ENCODE measurements around the gene PPP2R1B. TPM values are rescaled to one million over a fixed set of nuclear protein-coding genes. Genes with fewer than 3 reads are reported as not detected.

PPP2R1B gene
- total and polyA plus RNA-seq, 2 of the 8 experiments (the other 6 are each of a cell fraction or from before 2014, with no cell fraction given), result 25.8 to 87.0 TPM

- Histone ChIP-seq H3K18ac (ENCODE audit: extremely low read depth, low read length) (no peak overlapping the region), H3K4me3 (ENCODE audit: extremely low read depth in 1 of 4, insufficient read depth in 2 of 4, low read depth in 3 of 4, low read length in 4 of 4) (no peak overlapping the region), H3K23ac (ENCODE audit: insufficient read length) (no peak overlapping the region), H4K20me1 (replicated peaks in 1 of 2; ENCODE audit: control insufficient read depth in 1 of 2, insufficient read depth in 2 of 2, low read length in 2 of 2) (peaks cover 0 to 4% of the 10 kb centered on the region in 2 experiments), H4K5ac (ENCODE audit: insufficient read length, low read depth, low read length) (no peak overlapping the region), H2BK5ac (ENCODE audit: low read depth, low read length) (no peak overlapping the region), H2BK15ac (ENCODE audit: low read length) (no peak overlapping the region), H4K91ac (replicated peaks; ENCODE audit: insufficient read length, low read length) (no peak overlapping the region), H3K27ac (ENCODE audit: low read depth, low read length) (no peak overlapping the region), H2BK12ac (ENCODE audit: low read depth, low read length) (no peak overlapping the region), H3K79me1 (ENCODE audit: low read depth, low read length) (no peaks in the 10 kb centered on the region), H4K8ac (ENCODE audit: extremely low read depth, insufficient read depth, low read length) (no peak overlapping the region), H3K4me2 (ENCODE audit: insufficient read depth in 1 of 2, low read depth in 2 of 2, low read length in 2 of 2) (no peak overlapping the region), H3K36me3 (ENCODE audit: control insufficient read depth in 2 of 4, insufficient read depth in 4 of 4, low read length in 3 of 4) (peaks cover 0 to 27% (median 4%) of the 10 kb centered on the region in 4 experiments; a peak in 5 of 8 replicates), H3K79me2 (ENCODE audit: control insufficient read depth in 1 of 2, insufficient read depth in 2 of 2, low read length in 2 of 2) (no peaks in the 10 kb centered on the region), H3K23me2 (ENCODE audit: low read depth, low read length) (no peaks in the 10 kb centered on the region), H3K56ac (replicated peaks; ENCODE audit: insufficient read length, low read depth, low read length) (no peak overlapping the region), H2AFZ (ENCODE audit: low read length) (no peak overlapping the region), H2BK20ac (ENCODE audit: low read length) (no peak overlapping the region), H3K4me1 (replicated peaks in 1 of 4; ENCODE audit: control insufficient read depth in 3 of 4, insufficient read depth in 4 of 4, low read length in 3 of 4) (peaks cover 4 to 9% (median 5%) of the 10 kb centered on the region in 4 experiments; a peak in 5 of 7 replicates), H3K27me3 (replicated peaks in 1 of 4; ENCODE audit: control insufficient read depth in 3 of 4, extremely low read depth in 1 of 4, insufficient read depth in 3 of 4, low read length in 3 of 4) (no peaks in the 10 kb centered on the region), H3K9ac (replicated peaks in 1 of 4; ENCODE audit: extremely low read depth in 1 of 4, low read depth in 3 of 4, low read length in 3 of 4) (no peak overlapping the region), H3K4ac (replicated peaks; ENCODE audit: insufficient read length, low read depth, low read length) (no peak overlapping the region), H3K9me3 (ENCODE audit: insufficient read depth in 2 of 2, low read depth in 1 of 2, low read length in 1 of 2) (no peaks in the 10 kb centered on the region), H2AK5ac (ENCODE audit: low read depth, low read length) (no peak overlapping the region), H2BK120ac (replicated peaks; ENCODE audit: low read depth, low read length) (no peak overlapping the region), H3K14ac (ENCODE audit: insufficient read length) (no peak overlapping the region)
- ChIA-PET POLR2A (ENCODE audit: partially characterized antibody) (interaction anchor here (1.1 kb wide), 1 partner anchor 84 kb away, joined by 3 read pairs; no protein-coding TSS in a partner anchor), CTCF (ENCODE audit: partially characterized antibody) (interaction anchor here (1.1 to 1.5 kb wide), 3 partner anchors 10 to 118 kb away, joined by 3 to 4 read pairs (median 3); no protein-coding TSS in a partner anchor)
- FAIRE-seq (no peak), DNase-seq (ENCODE audit: low read depth in 1 of 2, low spot score in 2 of 2) (no peak)
- WGBS, 2 experiments (ENCODE audit: extremely low coverage in 1 of 2, insufficient coverage in 1 of 2, insufficient read length in 1 of 2, insufficient replicate concordance in 2 of 2, low coverage in 1 of 2, low lambda C conversion rate in 2 of 2, missing lambda C conversion rate in 1 of 2), result 94% methylated on average over 8 of the region's 8 CpGs; no CpG with 5 or more reads in 1 of the 2 experiments
- TF ChIP-seq, protein P1, sequence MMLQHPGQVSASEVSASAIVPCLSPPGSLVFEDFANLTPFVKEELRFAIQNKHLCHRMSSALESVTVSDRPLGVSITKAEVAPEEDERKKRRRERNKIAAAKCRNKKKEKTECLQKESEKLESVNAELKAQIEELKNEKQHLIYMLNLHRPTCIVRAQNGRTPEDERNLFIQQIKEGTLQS (IDR thresholded peaks at IDR 0.05; ENCODE audit: insufficient read depth, low read depth, low read length), result no peak
- TF ChIP-seq RNF2 (IDR thresholded peaks at IDR 0.05; ENCODE audit: borderline replicate concordance, low read depth, low read length, missing control alignments, poor library complexity, severe bottlenecking), result no peak
- no peak for TF ChIP-seq CBX5 (IDR thresholded peaks at IDR 0.05; ENCODE audit: low read depth, low read length)
- TF ChIP-seq BCL11A (IDR thresholded peaks at IDR 0.05; ENCODE audit: low read depth in 2 of 2, low read length in 2 of 2), result no peak
- no peak for TF ChIP-seq RXRA (IDR thresholded peaks at IDR 0.05; ENCODE audit: insufficient read depth, low read depth, low read length)
- no peak for TF ChIP-seq MAX (IDR thresholded peaks at IDR 0.05)
- TF ChIP-seq CEBPB (IDR thresholded peaks at IDR 0.05; ENCODE audit: low read depth, low read length), result no peak
- TF ChIP-seq, protein P2, sequence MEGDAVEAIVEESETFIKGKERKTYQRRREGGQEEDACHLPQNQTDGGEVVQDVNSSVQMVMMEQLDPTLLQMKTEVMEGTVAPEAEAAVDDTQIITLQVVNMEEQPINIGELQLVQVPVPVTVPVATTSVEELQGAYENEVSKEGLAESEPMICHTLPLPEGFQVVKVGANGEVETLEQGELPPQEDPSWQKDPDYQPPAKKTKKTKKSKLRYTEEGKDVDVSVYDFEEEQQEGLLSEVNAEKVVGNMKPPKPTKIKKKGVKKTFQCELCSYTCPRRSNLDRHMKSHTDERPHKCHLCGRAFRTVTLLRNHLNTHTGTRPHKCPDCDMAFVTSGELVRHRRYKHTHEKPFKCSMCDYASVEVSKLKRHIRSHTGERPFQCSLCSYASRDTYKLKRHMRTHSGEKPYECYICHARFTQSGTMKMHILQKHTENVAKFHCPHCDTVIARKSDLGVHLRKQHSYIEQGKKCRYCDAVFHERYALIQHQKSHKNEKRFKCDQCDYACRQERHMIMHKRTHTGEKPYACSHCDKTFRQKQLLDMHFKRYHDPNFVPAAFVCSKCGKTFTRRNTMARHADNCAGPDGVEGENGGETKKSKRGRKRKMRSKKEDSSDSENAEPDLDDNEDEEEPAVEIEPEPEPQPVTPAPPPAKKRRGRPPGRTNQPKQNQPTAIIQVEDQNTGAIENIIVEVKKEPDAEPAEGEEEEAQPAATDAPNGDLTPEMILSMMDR (IDR thresholded peaks at IDR 0.05; ENCODE audit: control extremely low read depth in 1 of 3, insufficient read depth in 1 of 3, low read depth in 1 of 3, low read length in 3 of 3), result no peak
- no peak for TF ChIP-seq HDAC2 (IDR thresholded peaks at IDR 0.05; ENCODE audit: borderline replicate concordance in 1 of 2, low read depth in 2 of 2, low read length in 2 of 2)
These were observed 43.7 kb downstream of the PPP2R1B start for GRCh38 chr11:111722501-111722900.

Measured in H1 (cell line).